HL-60 (cell line): Measurements from ENCODE around the gene EXOSC10.

Experiments used
- DNase-seq, 2 experiments: peaks; one replicate each; pipeline ENCODE4 v3.0.0-alpha.2; 2010 to 2020; ENCODE audit warnings: low read depth in 1 of 2, low spot score in 1 of 2
- H3K27ac ChIP-seq: fragments of 250-450 bp; sonication (Bioruptor Pico); replicated peaks from 2 replicates; pipeline ENCODE4 v1.5.1; 2020; ENCODE audit warnings: mild to moderate bottlenecking, moderate library complexity
- H3K27me3 ChIP-seq: fragments of 250-450 bp; sonication (Bioruptor Pico); 2 replicates; pipeline ENCODE4 v1.5.1; 2021; ENCODE audit warnings: mild to moderate bottlenecking, moderate library complexity; ENCODE audit not compliant: insufficient read depth, poor library complexity, severe bottlenecking
- H3K4me3 ChIP-seq: replicated peaks from 2 replicates; pipeline ENCODE4 v1.5.1; 2011; ENCODE audit warnings: mild to moderate bottlenecking, control low read depth, low read length; ENCODE audit not compliant: insufficient read depth
- CTCF ChIP-seq: IDR thresholded peaks from one replicate; pipeline ENCODE4 v1.5.1; 2011; ENCODE audit warnings: low read length, control low read depth, inconsistent platforms; ENCODE audit not compliant: insufficient read depth
- GABPA ChIP-seq: IDR thresholded peaks from 2 replicates; pipeline ENCODE4 v1.6.1; 2012; ENCODE audit warnings: low read depth
- POLR2AphosphoS5 ChIP-seq: IDR thresholded peaks from 2 replicates; pipeline ENCODE4 v1.6.1; 2012; ENCODE audit warnings: low read depth
- REST ChIP-seq: IDR thresholded peaks from 2 replicates; pipeline ENCODE4 v1.6.1; 2012; ENCODE audit warnings: low read depth; ENCODE audit not compliant: insufficient replicate concordance
- SPI1 ChIP-seq: IDR thresholded peaks from 2 replicates; pipeline ENCODE4 v1.6.1; 2012; ENCODE audit warnings: low read depth, mild to moderate bottlenecking, borderline replicate concordance

EXOSC10 gene

GRCh38 chr1:11058026-11058425, 41.6 kb downstream of the EXOSC10 start:
- Histone ChIP-seq H3K27ac (no peak overlapping the region), H3K27me3 (no peaks in the 10 kb centered on the region), H3K4me3 (no peak overlapping the region)
- no peak for TF ChIP-seq POLR2AphosphoS5
- no peak for TF ChIP-seq GABPA
- no peak for TF ChIP-seq CTCF
- TF ChIP-seq REST: no peak
- no peak for TF ChIP-seq SPI1
- no peak for DNase-seq

GRCh38 chr1:11057477-11057876, 42.2 kb downstream of the EXOSC10 start:
- Histone ChIP-seq H3K27me3 (no peaks in the 10 kb centered on the region), H3K27ac (no peak overlapping the region), H3K4me3 (no peak overlapping the region)
- TF ChIP-seq REST (no peak), GABPA (no peak), SPI1 (no peak), CTCF (no peak), POLR2AphosphoS5 (no peak)
- DNase-seq: no peak

GRCh38 chr1:11056504-11056903, 43.2 kb downstream of the EXOSC10 start:
- no peaks in the 10 kb centered on the region for H3K27me3 ChIP-seq
- TF ChIP-seq POLR2AphosphoS5 (no peak), SPI1 (no peak), CTCF (no peak), REST (no peak), GABPA (no peak)
- DNase-seq: no peak
- no peak overlapping the region for H3K4me3 ChIP-seq
- H3K27ac ChIP-seq: no peak overlapping the region
